OCI-LY7 (cell line): ENCODE measurements around the gene SUFU.
"Not testable (repeated sequence)": the region's sequence is repeated elsewhere in the genome, so short reads cannot be mapped to it uniquely, and the experiment has no call there.

Experiments used
- EZH2phosphoT487 ChIP-seq: fragments of 200-600 bp; sonication (generic); IDR thresholded peaks from 2 replicates; pipeline ENCODE4 v1.6.1; 2018; ENCODE audit warnings: low read depth, borderline replicate concordance, mild to moderate bottlenecking, mixed run types, antibody characterized with exemption, low read length, moderate library complexity, mixed read lengths
- TF ChIP-seq, protein P1 (sequence below): fragments of 200-600 bp; sonication (generic); conservative IDR thresholded peaks from 2 replicates; pipeline ENCODE4 v1.5.1; 2014; ENCODE audit warnings: mild to moderate bottlenecking, antibody characterized with exemption, low read length, moderate library complexity, mixed read lengths

DNA sequence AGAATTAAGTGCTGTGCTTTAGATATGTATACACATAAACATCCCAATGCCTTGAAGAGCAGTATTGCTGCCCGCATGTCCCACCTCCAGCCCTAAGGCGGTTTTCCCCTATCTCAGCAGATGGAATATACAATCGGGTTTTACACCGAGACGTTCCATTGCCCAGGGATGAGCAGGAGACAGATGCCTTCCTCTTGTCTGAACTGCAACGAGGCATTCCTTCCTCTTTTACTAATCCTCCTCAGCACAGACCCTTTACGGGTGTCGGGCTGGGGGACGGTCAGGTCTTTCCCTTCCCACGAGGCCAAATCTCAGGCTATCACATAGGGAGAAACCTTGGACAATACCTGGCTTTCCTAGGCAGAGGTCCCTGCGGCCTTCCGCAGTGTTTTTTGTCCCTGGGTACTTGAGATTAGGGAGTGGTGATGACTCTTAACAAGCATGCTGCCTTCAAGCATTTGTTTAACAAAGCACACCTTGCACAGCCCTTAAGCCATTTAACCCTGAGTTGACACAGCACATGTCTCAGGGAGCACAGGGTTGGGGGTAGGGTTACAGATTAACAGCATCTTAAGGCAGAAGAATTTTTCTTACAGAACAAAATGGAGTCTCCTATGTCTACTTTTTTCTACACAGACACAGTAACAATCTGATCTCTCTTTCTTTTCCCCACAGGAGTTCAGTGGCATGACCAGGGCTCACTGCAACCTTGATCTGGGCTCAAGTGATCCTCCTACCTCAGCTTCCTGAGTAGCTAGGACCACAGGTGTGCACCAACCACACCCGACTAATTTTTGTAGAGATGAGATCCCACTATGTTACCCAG is 48.9 kb upstream of the SUFU start:
- TF ChIP-seq, protein P1, sequence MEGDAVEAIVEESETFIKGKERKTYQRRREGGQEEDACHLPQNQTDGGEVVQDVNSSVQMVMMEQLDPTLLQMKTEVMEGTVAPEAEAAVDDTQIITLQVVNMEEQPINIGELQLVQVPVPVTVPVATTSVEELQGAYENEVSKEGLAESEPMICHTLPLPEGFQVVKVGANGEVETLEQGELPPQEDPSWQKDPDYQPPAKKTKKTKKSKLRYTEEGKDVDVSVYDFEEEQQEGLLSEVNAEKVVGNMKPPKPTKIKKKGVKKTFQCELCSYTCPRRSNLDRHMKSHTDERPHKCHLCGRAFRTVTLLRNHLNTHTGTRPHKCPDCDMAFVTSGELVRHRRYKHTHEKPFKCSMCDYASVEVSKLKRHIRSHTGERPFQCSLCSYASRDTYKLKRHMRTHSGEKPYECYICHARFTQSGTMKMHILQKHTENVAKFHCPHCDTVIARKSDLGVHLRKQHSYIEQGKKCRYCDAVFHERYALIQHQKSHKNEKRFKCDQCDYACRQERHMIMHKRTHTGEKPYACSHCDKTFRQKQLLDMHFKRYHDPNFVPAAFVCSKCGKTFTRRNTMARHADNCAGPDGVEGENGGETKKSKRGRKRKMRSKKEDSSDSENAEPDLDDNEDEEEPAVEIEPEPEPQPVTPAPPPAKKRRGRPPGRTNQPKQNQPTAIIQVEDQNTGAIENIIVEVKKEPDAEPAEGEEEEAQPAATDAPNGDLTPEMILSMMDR, result not testable (repeated sequence)
- not testable (repeated sequence) for TF ChIP-seq EZH2phosphoT487
